Choroid plexus epithelial cell (primary cell): ENCODE measurements around the gene TOP2A.

ENCODE experiments used
- DNase-seq: peaks from one replicate; pipeline ENCODE4 v3.0.0-alpha.2; 2010; ENCODE audit warnings: low read depth
- H3K4me3 ChIP-seq: 2 replicates; pipeline ENCODE4 v1.5.1; 2011; ENCODE audit warnings: low read depth, mild to moderate bottlenecking, control low read depth, low read length, moderate library complexity
- TF ChIP-seq, protein P1 (sequence below): conservative IDR thresholded peaks from 2 replicates; pipeline ENCODE4 v1.5.1; 2011; ENCODE audit warnings: low read depth, mild to moderate bottlenecking, control low read depth, inconsistent platforms, low read length, moderate library complexity

The TOP2A gene

DNA sequence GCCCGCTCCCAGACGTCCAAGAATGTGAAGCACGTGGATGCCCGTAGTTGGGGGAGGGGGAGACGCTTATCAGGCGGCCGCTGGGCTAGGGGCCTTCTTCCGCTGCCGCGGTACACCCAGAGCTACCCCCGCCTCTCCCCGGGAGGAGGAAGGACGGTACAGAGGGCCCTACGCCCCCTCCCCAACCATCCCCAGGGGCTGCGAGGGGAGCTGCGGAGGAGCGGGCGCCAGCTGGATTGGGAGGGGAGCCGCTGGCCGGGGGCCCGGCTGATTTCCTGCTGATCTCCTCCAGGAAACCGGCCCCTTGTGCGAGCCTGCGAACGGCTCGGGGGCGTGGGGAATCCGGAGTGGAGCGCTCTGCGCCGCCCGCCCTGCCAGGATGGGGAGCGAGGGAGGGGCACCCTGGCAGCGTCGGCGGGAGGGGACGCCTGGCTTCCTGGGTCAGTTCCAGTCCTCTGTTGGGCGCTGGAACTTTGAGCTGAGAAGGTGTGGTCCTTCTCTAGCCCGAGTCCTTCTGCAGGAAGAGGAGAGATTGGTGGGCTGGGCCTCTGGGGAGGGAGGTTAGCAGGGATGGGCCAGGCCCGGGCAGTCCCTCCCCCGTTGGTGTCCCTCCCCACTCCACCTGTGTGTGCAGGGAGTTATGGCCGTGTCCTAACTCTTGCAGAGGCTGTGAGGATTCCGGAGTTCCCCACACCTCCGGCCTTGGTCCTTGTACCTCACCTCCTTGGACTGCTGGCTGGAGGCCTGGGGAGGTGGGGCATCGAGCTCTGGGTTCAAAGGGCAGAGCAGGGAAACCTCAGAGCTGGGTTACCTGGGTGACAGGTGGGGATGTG, 72.3 kb downstream of the TOP2A start:
- TF ChIP-seq, protein P1, sequence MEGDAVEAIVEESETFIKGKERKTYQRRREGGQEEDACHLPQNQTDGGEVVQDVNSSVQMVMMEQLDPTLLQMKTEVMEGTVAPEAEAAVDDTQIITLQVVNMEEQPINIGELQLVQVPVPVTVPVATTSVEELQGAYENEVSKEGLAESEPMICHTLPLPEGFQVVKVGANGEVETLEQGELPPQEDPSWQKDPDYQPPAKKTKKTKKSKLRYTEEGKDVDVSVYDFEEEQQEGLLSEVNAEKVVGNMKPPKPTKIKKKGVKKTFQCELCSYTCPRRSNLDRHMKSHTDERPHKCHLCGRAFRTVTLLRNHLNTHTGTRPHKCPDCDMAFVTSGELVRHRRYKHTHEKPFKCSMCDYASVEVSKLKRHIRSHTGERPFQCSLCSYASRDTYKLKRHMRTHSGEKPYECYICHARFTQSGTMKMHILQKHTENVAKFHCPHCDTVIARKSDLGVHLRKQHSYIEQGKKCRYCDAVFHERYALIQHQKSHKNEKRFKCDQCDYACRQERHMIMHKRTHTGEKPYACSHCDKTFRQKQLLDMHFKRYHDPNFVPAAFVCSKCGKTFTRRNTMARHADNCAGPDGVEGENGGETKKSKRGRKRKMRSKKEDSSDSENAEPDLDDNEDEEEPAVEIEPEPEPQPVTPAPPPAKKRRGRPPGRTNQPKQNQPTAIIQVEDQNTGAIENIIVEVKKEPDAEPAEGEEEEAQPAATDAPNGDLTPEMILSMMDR, result no peak
- peak; percentile 62 for DNase-seq
- H3K4me3 ChIP-seq, result peak overlapping the region; percentile 78

DNA sequence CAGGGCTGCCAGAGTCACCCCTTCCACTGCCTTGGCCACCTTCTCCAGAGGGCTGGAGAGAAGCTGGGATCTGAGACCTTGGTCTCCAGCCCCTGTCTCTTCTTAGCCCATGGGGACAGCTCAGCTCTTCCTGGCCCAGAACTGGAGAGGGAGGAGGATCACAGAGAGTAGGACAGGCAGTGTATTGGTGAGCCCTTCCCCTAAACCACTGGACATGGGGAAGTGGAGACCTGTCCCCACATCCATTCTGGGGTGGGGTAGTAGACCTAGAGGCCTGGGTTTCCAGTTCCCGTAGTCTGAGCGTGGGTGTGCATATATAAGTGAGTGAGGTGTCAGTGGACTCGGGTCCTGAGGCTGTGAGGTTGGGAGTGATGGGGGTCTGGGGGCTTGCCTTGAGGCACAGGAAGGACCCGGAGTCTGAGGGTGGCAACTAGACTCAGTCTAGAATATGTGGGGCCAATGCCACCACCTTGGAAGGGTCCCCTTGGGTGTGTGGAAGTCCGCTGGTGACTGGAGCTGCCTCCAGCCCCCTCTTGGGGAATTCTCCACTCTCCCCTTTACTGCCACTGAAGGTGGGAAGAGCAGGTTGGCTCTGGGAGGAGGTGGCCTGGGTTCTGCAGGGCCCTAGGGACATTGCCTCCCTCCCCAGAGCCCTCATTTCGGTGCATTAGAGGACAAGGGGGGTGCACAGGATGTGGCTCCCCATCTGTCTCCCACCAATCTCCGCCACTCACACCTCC, 73.1 kb downstream of the TOP2A start:
- DNase-seq, result no peak
- peak overlapping the region; percentile 78 for H3K4me3 ChIP-seq
- TF ChIP-seq, protein P1, result no peak

GRCh38 chr17:40343219-40344119, 74.2 kb downstream of the TOP2A start:
- no peak for DNase-seq
- TF ChIP-seq, protein P1, result no peak
- H3K4me3 ChIP-seq, result peak overlapping the region; percentile 78

DNA sequence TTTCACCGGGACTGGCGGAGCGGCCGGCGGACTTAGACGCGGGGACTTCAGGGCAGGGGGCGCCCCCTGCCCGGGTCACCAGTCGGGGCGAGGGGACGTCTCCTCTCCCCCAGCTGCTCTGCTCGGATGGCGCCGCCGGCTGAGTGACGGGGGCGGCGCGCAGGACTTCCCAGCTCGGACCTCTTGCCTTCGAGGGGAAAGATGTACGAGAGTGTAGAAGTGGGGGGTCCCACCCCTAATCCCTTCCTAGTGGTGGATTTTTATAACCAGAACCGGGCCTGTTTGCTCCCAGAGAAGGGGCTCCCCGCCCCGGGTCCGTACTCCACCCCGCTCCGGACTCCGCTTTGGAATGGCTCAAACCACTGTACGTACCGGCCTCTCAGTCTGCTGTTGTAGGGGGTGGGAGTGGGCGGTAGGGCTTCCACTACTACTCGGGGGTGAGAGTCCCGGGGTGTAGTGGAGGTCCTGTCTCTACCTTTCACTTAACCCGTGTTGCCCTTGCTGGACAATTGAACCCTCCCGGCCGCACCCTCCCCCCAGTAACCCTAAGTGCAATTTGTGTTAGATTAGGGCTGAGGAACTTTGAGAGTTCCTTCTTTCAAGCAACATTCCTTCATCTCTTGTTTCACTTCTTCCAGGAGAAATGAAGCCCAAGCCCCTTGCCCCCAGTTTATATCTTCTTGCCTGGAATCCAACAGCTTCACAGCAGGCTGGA, 75.0 kb downstream of the TOP2A start:
- no peak for DNase-seq
- peak overlapping the region; percentile 78 for H3K4me3 ChIP-seq
- TF ChIP-seq, protein P1, result no peak

DNA sequence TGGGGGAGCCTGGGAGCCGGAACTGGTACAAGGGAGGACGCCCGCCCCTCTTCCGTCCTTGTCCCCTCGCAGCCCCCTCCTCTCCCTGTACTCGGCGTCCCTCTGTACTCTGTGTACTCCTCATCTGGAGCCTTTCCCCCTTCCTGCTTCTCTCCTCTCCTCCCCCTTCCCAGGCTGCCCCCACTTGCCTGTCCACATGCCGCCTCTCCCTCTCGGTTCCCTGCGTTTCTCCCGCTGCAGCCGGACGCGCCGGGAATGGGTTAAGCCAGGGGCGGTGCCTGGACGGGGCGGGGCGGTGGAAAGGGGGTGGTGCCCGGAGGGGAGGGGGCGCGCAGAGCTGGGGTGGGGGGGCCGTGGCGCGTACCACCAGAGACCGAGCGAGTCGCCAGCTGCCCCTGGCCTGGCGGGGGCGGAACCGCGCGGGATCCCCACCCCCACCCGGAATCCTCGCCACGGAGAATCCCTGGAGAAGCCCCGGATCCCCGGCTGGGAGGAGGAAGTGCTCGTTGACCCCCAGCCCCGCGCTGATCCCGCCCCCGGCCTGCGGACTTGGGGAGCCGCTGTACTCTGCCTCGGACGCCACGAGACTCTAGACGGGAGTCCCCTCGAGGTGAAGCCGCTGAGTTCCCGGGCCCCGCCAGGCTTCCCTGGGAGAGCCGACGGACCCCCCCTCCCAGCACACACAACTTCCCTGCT, 75.7 kb downstream of the TOP2A start:
- peak; percentile 64 for DNase-seq
- H3K4me3 ChIP-seq, result peak overlapping the region; percentile 78
- TF ChIP-seq, protein P1, result no peak
